Measurements from ENCODE around the gene USP22. TPM values are rescaled to one million over a fixed set of nuclear protein-coding genes. Genes with fewer than 3 reads are reported as not detected.
"Not testable (repeated sequence)": the region's sequence is repeated elsewhere in the genome, so short reads cannot be mapped to it uniquely, and the experiment has no call there.

USP22 gene
- total RNA-seq, 1 donor = 129 TPM

GRCh38 chr17:20981046-20981920 is 61.5 kb downstream of the USP22 start:
- Histone ChIP-seq H3K27me3 (ENCODE audit: insufficient read depth, low read length) (peaks cover 2% of the 10 kb centered on the region), H3K4me1 (ENCODE audit: insufficient read depth, low read length) (no peaks in the 10 kb centered on the region), H3K9me3 (ENCODE audit: low read depth, low read length) (no peaks in the 10 kb centered on the region), H3K4me3 (ENCODE audit: low read length) (no peak overlapping the region)

GRCh38 chr17:20979792-20980083 is 63.1 kb downstream of the USP22 start:
- H3K4me1 ChIP-seq (ENCODE audit: insufficient read depth, low read length) = no peaks in the 10 kb centered on the region
- no peaks in the 10 kb centered on the region for H3K9me3 ChIP-seq (ENCODE audit: low read depth, low read length)
- H3K4me3 ChIP-seq (ENCODE audit: low read length) = no peak overlapping the region
- peaks cover 5% of the 10 kb centered on the region for H3K27me3 ChIP-seq (ENCODE audit: insufficient read depth, low read length)

- H3K9me3 ChIP-seq (ENCODE audit: low read depth, low read length); H3K27me3 ChIP-seq (ENCODE audit: insufficient read depth, low read length); H3K4me3 ChIP-seq (ENCODE audit: low read length); H3K4me1 ChIP-seq (ENCODE audit: insufficient read depth, low read length): not testable (repeated sequence)
Measured at GRCh38 chr17:20979007-20979791, 63.6 kb downstream of the USP22 start.

GRCh38 chr17:20977609-20978253 is 65.1 kb downstream of the USP22 start:
- not testable (repeated sequence) for H3K4me3 ChIP-seq (ENCODE audit: low read length); H3K9me3 ChIP-seq (ENCODE audit: low read depth, low read length); H3K27me3 ChIP-seq (ENCODE audit: insufficient read depth, low read length); H3K4me1 ChIP-seq (ENCODE audit: insufficient read depth, low read length)

GRCh38 chr17:20975566-20975965 is 67.2 kb downstream of the USP22 start:
- H3K4me3 ChIP-seq (ENCODE audit: low read length) = no peak overlapping the region
- H3K9me3 ChIP-seq (ENCODE audit: low read depth, low read length) = no peaks in the 10 kb centered on the region
- peaks cover 5% of the 10 kb centered on the region for H3K27me3 ChIP-seq (ENCODE audit: insufficient read depth, low read length)
- no peaks in the 10 kb centered on the region for H3K4me1 ChIP-seq (ENCODE audit: insufficient read depth, low read length)

- Histone ChIP-seq H3K27me3 (ENCODE audit: insufficient read depth, low read length) (peaks cover 2% of the 10 kb centered on the region), H3K4me1 (ENCODE audit: insufficient read depth, low read length) (no peaks in the 10 kb centered on the region), H3K9me3 (ENCODE audit: low read depth, low read length) (no peaks in the 10 kb centered on the region), H3K4me3 (ENCODE audit: low read length) (no peak overlapping the region)
Measured at GRCh38 chr17:20970329-20970728, 72.5 kb downstream of the USP22 start.

- Histone ChIP-seq H3K9me3 (ENCODE audit: low read depth, low read length) (no peaks in the 10 kb centered on the region), H3K4me1 (ENCODE audit: insufficient read depth, low read length) (no peaks in the 10 kb centered on the region), H3K27me3 (ENCODE audit: insufficient read depth, low read length) (no peaks in the 10 kb centered on the region), H3K4me3 (ENCODE audit: low read length) (no peak overlapping the region)
Measured at GRCh38 chr17:20968913-20969616, 73.7 kb downstream of the USP22 start.

GRCh38 chr17:20967776-20968175 is 75.0 kb downstream of the USP22 start:
- Histone ChIP-seq H3K27me3 (ENCODE audit: insufficient read depth, low read length) (no peaks in the 10 kb centered on the region), H3K9me3 (ENCODE audit: low read depth, low read length) (no peaks in the 10 kb centered on the region), H3K4me1 (ENCODE audit: insufficient read depth, low read length) (no peaks in the 10 kb centered on the region), H3K4me3 (ENCODE audit: low read length) (no peak overlapping the region)

GRCh38 chr17:20966870-20967269 is 75.9 kb downstream of the USP22 start:
- Histone ChIP-seq H3K4me1 (ENCODE audit: insufficient read depth, low read length) (no peaks in the 10 kb centered on the region), H3K9me3 (ENCODE audit: low read depth, low read length) (no peaks in the 10 kb centered on the region), H3K27me3 (ENCODE audit: insufficient read depth, low read length) (no peaks in the 10 kb centered on the region), H3K4me3 (ENCODE audit: low read length) (no peak overlapping the region)

GRCh38 chr17:20965492-20965891 is 77.3 kb downstream of the USP22 start:
- no peak overlapping the region for H3K4me3 ChIP-seq (ENCODE audit: low read length)
- H3K9me3 ChIP-seq (ENCODE audit: low read depth, low read length) = no peaks in the 10 kb centered on the region
- H3K27me3 ChIP-seq (ENCODE audit: insufficient read depth, low read length) = no peaks in the 10 kb centered on the region
- H3K4me1 ChIP-seq (ENCODE audit: insufficient read depth, low read length) = no peaks in the 10 kb centered on the region

- no peaks in the 10 kb centered on the region for H3K27me3 ChIP-seq (ENCODE audit: insufficient read depth, low read length)
- H3K4me1 ChIP-seq (ENCODE audit: insufficient read depth, low read length) = no peaks in the 10 kb centered on the region
- H3K9me3 ChIP-seq (ENCODE audit: low read depth, low read length) = no peaks in the 10 kb centered on the region
- H3K4me3 ChIP-seq (ENCODE audit: low read length) = no peak overlapping the region
Measured at GRCh38 chr17:20961586-20961985, 81.2 kb downstream of the USP22 start.

GRCh38 chr17:20960871-20961270 is 81.9 kb downstream of the USP22 start:
- Histone ChIP-seq H3K27me3 (ENCODE audit: insufficient read depth, low read length) (no peaks in the 10 kb centered on the region), H3K9me3 (ENCODE audit: low read depth, low read length) (no peaks in the 10 kb centered on the region), H3K4me3 (ENCODE audit: low read length) (no peak overlapping the region)

GRCh38 chr17:20955427-20956323 is 87.1 kb downstream of the USP22 start:
- H3K9me3 ChIP-seq (ENCODE audit: low read depth, low read length) = no peaks in the 10 kb centered on the region
- H3K4me1 ChIP-seq (ENCODE audit: insufficient read depth, low read length) = no peaks in the 10 kb centered on the region
- no peak overlapping the region for H3K4me3 ChIP-seq (ENCODE audit: low read length)
- H3K27me3 ChIP-seq (ENCODE audit: insufficient read depth, low read length) = no peaks in the 10 kb centered on the region

More at GRCh38 chr17:20960871-20961270, 81.9 kb downstream of the USP22 start:
- H3K4me1 ChIP-seq (ENCODE audit: insufficient read depth, low read length) = no peaks in the 10 kb centered on the region

- H3K4me3 ChIP-seq (ENCODE audit: low read length) = no peak overlapping the region
- no peaks in the 10 kb centered on the region for H3K4me1 ChIP-seq (ENCODE audit: insufficient read depth, low read length)
- no peaks in the 10 kb centered on the region for H3K27me3 ChIP-seq (ENCODE audit: insufficient read depth, low read length)
- H3K9me3 ChIP-seq (ENCODE audit: low read depth, low read length) = no peaks in the 10 kb centered on the region
Measured at GRCh38 chr17:20954794-20955193, 88.0 kb downstream of the USP22 start.

Measured in mononuclear cell (primary cell).